ENCODE measurements around the gene PERCC1.

Gene PERCC1
- 0 to 0.46 (median 0.33) reads per million in 4 donors for total RNA-seq

- DNase-seq: no peak
Observed at GRCh38 chr16:1430759-1431496, at the start of gene PERCC1. TSS of gene PERCC1 (plus strand) at chr16:1431078. CDS start at chr16:1432594, 1,516 bp downstream.

GRCh38 chr16:1381612-1382406 is 49.1 kb upstream of the PERCC1 start:
- DNase-seq: no peak

- no peak for DNase-seq
Observed at GRCh38 chr16:1383556-1383955, 47.3 kb upstream of the PERCC1 start.

GRCh38 chr16:1385232-1385631 is 45.6 kb upstream of the PERCC1 start:
- DNase-seq: no peak

- no peak for DNase-seq
Observed at GRCh38 chr16:1387331-1387730, 43.5 kb upstream of the PERCC1 start.

GRCh38 chr16:1389762-1390161 is 41.1 kb upstream of the PERCC1 start:
- DNase-seq: no peak

GRCh38 chr16:1390239-1390779 is 40.6 kb upstream of the PERCC1 start:
- no peak for DNase-seq

- DNase-seq: no peak
Observed at GRCh38 chr16:1392826-1393225, 38.1 kb upstream of the PERCC1 start.

GRCh38 chr16:1393613-1394176 is 37.2 kb upstream of the PERCC1 start:
- no peak for DNase-seq

GRCh38 chr16:1394367-1394951 is 36.4 kb upstream of the PERCC1 start:
- no peak for DNase-seq

- DNase-seq: no peak
Observed at GRCh38 chr16:1395444-1396031, 35.3 kb upstream of the PERCC1 start.

- no peak for DNase-seq
Observed at GRCh38 chr16:1397779-1398178, 33.1 kb upstream of the PERCC1 start.

GRCh38 chr16:1398351-1398750 is 32.5 kb upstream of the PERCC1 start:
- no peak for DNase-seq

GRCh38 chr16:1398826-1399581 is 31.9 kb upstream of the PERCC1 start:
- no peak for DNase-seq

GRCh38 chr16:1401061-1401757 is 29.7 kb upstream of the PERCC1 start:
- no peak for DNase-seq

- no peak for DNase-seq
Observed at GRCh38 chr16:1401758-1402154, 29.1 kb upstream of the PERCC1 start.

- no peak for DNase-seq
Observed at GRCh38 chr16:1403036-1403435, 27.8 kb upstream of the PERCC1 start.

GRCh38 chr16:1403733-1404132 is 27.1 kb upstream of the PERCC1 start:
- DNase-seq: no peak

GRCh38 chr16:1407753-1408152 is 23.1 kb upstream of the PERCC1 start:
- no peak for DNase-seq

- peak; percentile 88 to 94 (median 93) for DNase-seq
Observed at GRCh38 chr16:1408171-1408837, 22.6 kb upstream of the PERCC1 start.

- DNase-seq: no peak
Observed at GRCh38 chr16:1412847-1413246, 18.0 kb upstream of the PERCC1 start.

All from T-helper 1 cell (primary cell).